Fibroblast of lung (primary cell): Measurements from ENCODE around the gene MAN2B2. TPM values are rescaled to one million over a fixed set of nuclear protein-coding genes. Genes with fewer than 3 reads are reported as not detected.

ENCODE experiments used
- DNase-seq, 2 donors: peaks; one replicate each; pipeline versions ENCODE4 v3.0.0 to v3.0.0-alpha.2; 2010; ENCODE audit warnings: low read depth in 2 of 2
- H2AFZ ChIP-seq: 2 replicates; pipeline ENCODE4 v1.5.1; 2012; ENCODE audit warnings: low read length, control low read depth, inconsistent platforms
- H3K27ac ChIP-seq: 2 replicates; pipeline ENCODE4 v1.5.1; 2011; ENCODE audit warnings: low read length, control low read depth; ENCODE audit not compliant: insufficient read depth
- H3K27me3 ChIP-seq: 2 replicates; pipeline ENCODE4 v1.5.1; 2011; ENCODE audit warnings: mild to moderate bottlenecking, low read length; ENCODE audit not compliant: control insufficient read depth, insufficient read depth
- H3K36me3 ChIP-seq: 2 replicates; pipeline ENCODE4 v1.5.1; 2011; ENCODE audit warnings: low read length; ENCODE audit not compliant: control insufficient read depth, insufficient read depth
- H3K4me1 ChIP-seq: 2 replicates; pipeline ENCODE4 v1.5.1; 2011; ENCODE audit warnings: low read length; ENCODE audit not compliant: control insufficient read depth, insufficient read depth; ENCODE audit errors: extremely low read depth
- H3K4me2 ChIP-seq: 2 replicates; pipeline ENCODE4 v1.5.1; 2011; ENCODE audit warnings: low read length, control low read depth; ENCODE audit not compliant: insufficient read depth; ENCODE audit errors: extremely low read depth
- H3K4me3 ChIP-seq, 4 experiments: fragments of 200-600 bp in 1 of 4; sonication (generic) in 1 of 4; replicated peaks in 1 of 4; 2 replicates each; pipeline ENCODE4 v1.5.1; 2011 to 2016; ENCODE audit warnings: low read length in 4 of 4, low read depth in 3 of 4, mild to moderate bottlenecking in 3 of 4, control low read depth in 2 of 4, inconsistent platforms in 1 of 4, mixed read lengths in 1 of 4; ENCODE audit not compliant: insufficient read depth in 1 of 4; ENCODE audit errors: control extremely low read depth in 1 of 4
- H3K79me2 ChIP-seq: 2 replicates; pipeline ENCODE4 v1.5.1; 2012; ENCODE audit warnings: mild to moderate bottlenecking, low read length, inconsistent platforms; ENCODE audit not compliant: control insufficient read depth, insufficient read depth
- H3K9ac ChIP-seq: 2 replicates; pipeline ENCODE4 v1.5.1; 2011; ENCODE audit warnings: mild to moderate bottlenecking, low read length, control low read depth; ENCODE audit not compliant: insufficient read depth
- H3K9me3 ChIP-seq: 2 replicates; pipeline ENCODE4 v1.5.1; 2012; ENCODE audit warnings: low read depth, low read length; ENCODE audit not compliant: control insufficient read depth, insufficient read depth
- H4K20me1 ChIP-seq: 2 replicates; pipeline ENCODE4 v1.5.1; 2011; ENCODE audit warnings: low read length; ENCODE audit not compliant: control insufficient read depth, insufficient read depth; ENCODE audit errors: extremely low read depth
- CTCF ChIP-seq, 2 donors: IDR thresholded peaks in 1 of 2; conservative IDR thresholded peaks in 1 of 2; 1 replicate in 1 of 2; 2 replicates in 1 of 2; pipeline ENCODE4 v1.5.1; 2011 to 2012; ENCODE audit warnings: low read length in 2 of 2, control low read depth in 1 of 2, inconsistent platforms in 1 of 2, low read depth in 1 of 2, mild to moderate bottlenecking in 1 of 2
- EZH2 ChIP-seq: IDR thresholded peaks from 2 replicates; pipeline ENCODE4 v1.5.1; 2012; ENCODE audit warnings: low read length, control low read depth, mild to moderate bottlenecking; ENCODE audit errors: missing control alignments
- polyA plus RNA-seq, 2 donors: library from polyadenylated mRNA; depleted of rRNA in 1 of 2; stranded (reverse) in 1 of 2; unstranded in 1 of 2; fragments of >200 nt; gene quantifications; 2 replicates each; pipeline ENCODE4 v1.2.1, GENCODE V29; 2011 to 2012; ENCODE audit warnings: missing spikeins in 1 of 2
- total RNA-seq: library from RNA; depleted of rRNA; stranded (reverse); fragments of >200 nt; gene quantifications from 2 replicates; pipeline ENCODE4 v1.2.1, GENCODE V29; 2014

Gene MAN2B2
- total and polyA plus RNA-seq, 2 donors (not counting 1 experiment from before 2014, with no cell fraction given) = 19.0 to 27.2 TPM

GRCh38 chr4:6658597-6659075 lies 83.6 kb downstream of the MAN2B2 start:
- H3K4me1 ChIP-seq = no peaks in the 10 kb centered on the region

GRCh38 chr4:6659897-6660296 lies 84.9 kb downstream of the MAN2B2 start:
- Histone ChIP-seq H3K79me2 (no peaks in the 10 kb centered on the region), H4K20me1 (no peaks in the 10 kb centered on the region), H2AFZ (no peak overlapping the region), H3K4me3 (no peak overlapping the region), H3K27me3 (peaks cover 12% of the 10 kb centered on the region), H3K4me2 (no peak overlapping the region), H3K36me3 (no peaks in the 10 kb centered on the region), H3K9me3 (no peaks in the 10 kb centered on the region), H3K27ac (no peak overlapping the region), H3K9ac (no peak overlapping the region), H3K4me1 (no peaks in the 10 kb centered on the region)
- TF ChIP-seq EZH2 (no peak), CTCF (conservative IDR thresholded peaks at IDR 0.05 in 1 of 2, IDR thresholded peaks at IDR 0.05 in 1 of 2; ENCODE audit: low read depth in 1 of 2, low read length in 2 of 2) (no peak)
- no peak for DNase-seq

More at GRCh38 chr4:6658597-6659075, 83.6 kb downstream of the MAN2B2 start:
- Histone ChIP-seq H4K20me1 (no peaks in the 10 kb centered on the region), H3K79me2 (no peaks in the 10 kb centered on the region), H2AFZ (peak overlapping the region; percentile 53), H3K36me3 (no peaks in the 10 kb centered on the region), H3K9me3 (no peaks in the 10 kb centered on the region), H3K27me3 (peaks cover 7% of the 10 kb centered on the region), H3K4me2 (peak overlapping the region; percentile 80), H3K4me3 (peak overlapping the region; percentile 19 to 46 (median 36)), H3K9ac (no peak overlapping the region), H3K27ac (no peak overlapping the region)
- peak; percentile 15 to 55 for DNase-seq
- TF ChIP-seq CTCF (conservative IDR thresholded peaks at IDR 0.05 in 1 of 2, IDR thresholded peaks at IDR 0.05 in 1 of 2; ENCODE audit: low read depth in 1 of 2, low read length in 2 of 2) (no peak), EZH2 (no peak)

GRCh38 chr4:6660430-6660829 lies 85.4 kb downstream of the MAN2B2 start:
- no peak for DNase-seq
- Histone ChIP-seq H3K9me3 (no peaks in the 10 kb centered on the region), H3K4me2 (no peak overlapping the region), H2AFZ (no peak overlapping the region), H3K27ac (no peak overlapping the region), H3K36me3 (no peaks in the 10 kb centered on the region), H3K4me1 (no peaks in the 10 kb centered on the region), H3K27me3 (peaks cover 17% of the 10 kb centered on the region), H3K79me2 (no peaks in the 10 kb centered on the region), H3K4me3 (no peak overlapping the region), H3K9ac (no peak overlapping the region), H4K20me1 (no peaks in the 10 kb centered on the region)
- no peak for TF ChIP-seq EZH2
- TF ChIP-seq CTCF (conservative IDR thresholded peaks at IDR 0.05 in 1 of 2, IDR thresholded peaks at IDR 0.05 in 1 of 2; ENCODE audit: low read depth in 1 of 2, low read length in 2 of 2) = no peak
